GM18909 (cell line): ENCODE measurements around the gene SLC13A4.
"Not testable (repeated sequence)": the region's sequence is repeated elsewhere in the genome, so short reads cannot be mapped to it uniquely, and the experiment has no call there.

Experiments
- ATAC-seq: cut with Tn5 transposase; IDR thresholded peaks from one replicate; pipeline ENCODE4 v1.9.1; 2021; ENCODE audit warnings: mild to moderate bottlenecking; ENCODE audit not compliant: unreplicated experiment, poor library complexity

The SLC13A4 gene

GRCh38 chr7:135755351-135755753 is 27.4 kb upstream of the SLC13A4 start:
- ATAC-seq: no peak

DNA sequence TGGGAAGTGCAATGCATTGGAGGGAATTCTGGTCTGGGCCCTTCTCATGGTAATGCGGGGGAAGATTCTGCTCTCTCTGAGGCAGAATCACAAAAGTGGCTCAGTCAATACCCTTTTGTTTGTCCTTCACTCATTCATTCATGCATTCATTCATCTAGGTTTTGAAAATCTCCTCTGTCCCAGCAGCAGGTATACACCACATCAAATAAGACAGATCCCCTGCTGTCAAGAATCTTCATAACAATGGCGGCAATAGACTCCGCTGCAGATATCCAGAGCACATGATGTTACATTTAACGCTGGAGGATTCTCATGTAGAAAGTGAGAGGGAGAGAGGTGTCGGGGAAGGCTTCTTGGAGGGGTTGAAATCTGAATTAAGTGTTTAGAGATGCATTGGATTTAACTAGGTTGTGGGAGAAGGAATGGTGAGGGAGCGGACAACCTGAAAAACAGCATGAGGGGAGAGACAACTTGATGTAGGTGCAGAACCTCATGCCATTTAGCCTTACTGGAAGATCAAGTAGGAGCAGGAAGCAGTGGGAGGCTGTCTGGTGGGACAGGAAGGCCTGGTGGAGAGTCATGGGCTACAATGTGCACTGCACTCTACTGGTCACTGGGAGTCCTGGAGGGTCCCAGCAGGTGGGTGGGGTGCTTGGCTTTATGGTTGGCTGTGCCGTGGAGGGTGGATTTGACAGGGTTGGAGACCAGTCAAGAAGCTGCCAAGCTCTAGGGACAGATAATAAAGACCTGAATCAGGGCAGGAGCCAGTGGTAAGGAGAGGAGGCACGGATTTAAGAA is 25.8 kb upstream of the SLC13A4 start:
- no peak for ATAC-seq

- ATAC-seq: no peak
These were observed 20.8 kb upstream of the SLC13A4 start, which contains the start of gene FAM180A for GRCh38 chr7:135748770-135749169. TSS of gene FAM180A (minus strand) at chr7:135748813. CDS start at chr7:135748580, 233 bp downstream.

DNA sequence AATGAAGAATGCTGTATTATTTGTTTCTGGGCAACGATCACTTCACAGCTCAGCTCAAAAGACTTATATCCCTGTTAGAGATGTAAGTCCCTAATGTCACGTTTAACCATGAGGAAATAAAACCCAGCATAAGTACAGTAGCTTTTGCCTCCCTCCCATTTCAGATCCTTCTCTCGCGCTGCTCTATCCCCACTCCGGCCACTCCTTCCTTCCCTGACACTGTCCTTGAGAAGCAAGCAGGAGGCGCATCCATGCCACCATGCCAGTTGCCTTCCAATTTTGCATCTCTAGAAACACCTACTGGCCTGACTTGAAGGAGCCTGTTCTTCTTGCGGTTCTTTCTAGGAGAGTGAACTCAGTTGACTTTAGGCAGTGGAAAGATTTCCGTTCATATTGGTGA is 19.4 kb upstream of the SLC13A4 start:
- ATAC-seq: no peak

DNA sequence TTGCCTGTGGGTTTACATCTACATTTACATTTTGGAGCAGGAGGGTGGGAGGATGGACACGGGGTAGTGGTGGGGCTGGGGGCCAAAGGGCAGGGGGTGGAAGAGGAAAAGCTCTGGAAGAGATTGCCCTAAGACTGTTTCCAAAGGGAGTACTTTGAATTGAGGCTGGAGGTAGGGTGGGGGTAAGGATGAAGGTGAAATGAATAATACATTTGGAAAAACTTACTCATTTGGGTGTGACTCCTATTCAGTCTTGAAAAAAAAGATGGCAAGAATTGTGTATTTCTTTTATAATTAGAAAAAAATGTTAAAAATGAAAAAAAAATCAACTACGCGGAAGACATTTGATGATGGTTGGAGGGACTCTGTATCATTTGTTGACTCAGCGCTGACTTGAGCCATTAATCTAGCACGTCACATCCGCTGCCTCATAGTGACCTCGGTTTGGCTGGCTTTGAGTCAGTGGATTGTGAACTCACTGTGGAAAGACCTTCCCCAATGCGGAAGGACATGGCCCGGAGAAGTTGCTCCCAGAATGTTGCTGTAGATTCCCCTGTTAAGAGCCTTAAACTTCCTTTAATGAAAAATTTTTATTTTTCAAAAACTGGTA is 17.8 kb upstream of the SLC13A4 start:
- ATAC-seq: no peak

DNA sequence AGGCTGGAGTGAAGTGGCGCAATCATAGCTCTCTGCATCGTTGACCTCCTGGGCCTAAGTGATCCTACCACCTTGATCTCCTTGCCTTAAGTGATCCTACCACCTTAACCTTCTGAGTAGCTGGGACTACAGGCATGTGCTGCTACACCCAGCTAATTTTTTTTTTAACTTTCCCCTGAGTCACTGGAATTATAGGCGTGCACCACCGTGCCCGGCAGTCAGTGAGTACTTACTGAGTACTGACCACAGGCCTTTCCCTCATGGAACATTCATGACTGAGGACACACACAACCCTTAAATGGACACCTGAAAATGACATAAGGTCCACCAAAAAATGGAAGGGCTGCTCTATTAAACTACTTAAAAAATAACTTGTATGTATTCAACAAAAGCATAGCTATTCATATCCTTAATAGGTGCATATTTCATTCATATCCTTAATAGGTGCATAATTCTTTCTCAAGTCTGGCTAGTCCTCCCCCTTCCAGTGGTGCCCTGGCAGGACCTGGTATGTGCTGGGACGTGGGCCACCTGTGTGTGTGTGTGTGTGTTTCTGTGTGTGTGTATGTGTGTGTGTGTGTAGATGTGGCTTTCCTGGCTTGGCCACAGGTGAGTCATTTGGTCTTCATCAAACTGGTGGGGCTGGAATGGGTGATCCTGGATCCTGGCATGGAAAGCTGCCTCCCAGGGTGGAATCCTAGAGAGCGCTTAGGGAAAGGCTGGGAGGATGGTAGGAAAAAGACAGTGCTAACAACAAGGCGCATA is 17.1 kb upstream of the SLC13A4 start:
- no peak for ATAC-seq

DNA sequence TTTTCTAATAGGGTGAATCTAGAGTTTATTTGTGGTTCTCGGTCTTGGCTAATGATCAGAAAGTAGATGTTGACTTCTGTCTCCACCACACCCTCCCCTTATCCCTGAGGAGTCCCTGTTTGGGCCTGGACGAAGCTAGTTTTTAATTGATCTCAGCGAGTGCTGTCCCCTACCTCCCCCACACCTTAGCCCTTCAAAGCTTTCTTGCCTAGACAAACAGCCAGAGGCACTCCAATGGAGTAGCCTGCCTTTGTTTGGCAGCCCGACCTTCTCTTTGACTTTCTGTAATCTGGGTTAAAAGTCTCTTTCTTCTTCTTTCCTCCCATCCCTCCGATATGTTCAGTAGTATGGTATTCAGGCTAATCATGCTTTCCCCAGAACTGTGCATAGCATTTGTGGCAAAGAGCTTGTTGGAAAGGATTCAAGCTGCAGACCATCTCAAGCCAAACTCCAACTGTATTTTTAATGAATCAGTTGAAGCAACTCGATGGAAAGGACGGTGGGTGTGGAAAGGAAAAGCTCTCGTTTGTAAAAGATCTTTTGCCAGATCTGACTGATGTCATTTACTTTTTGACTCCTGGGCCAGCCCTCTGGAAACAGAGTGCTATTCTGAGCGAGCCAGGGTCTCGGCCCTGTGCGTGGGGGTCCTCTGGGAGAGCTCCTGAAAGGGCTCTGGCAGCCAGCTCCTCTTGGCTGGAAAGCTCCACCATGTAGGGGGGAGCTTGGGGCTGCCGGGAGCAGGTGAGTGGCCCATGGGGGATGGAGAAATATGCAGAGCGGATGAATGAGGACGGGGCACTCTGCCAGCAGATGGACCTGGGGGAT is 16.1 kb upstream of the SLC13A4 start:
- ATAC-seq: no peak

GRCh38 chr7:135742371-135742770 is 14.4 kb upstream of the SLC13A4 start:
- no peak for ATAC-seq

- ATAC-seq: no peak
These were observed 13.9 kb upstream of the SLC13A4 start for GRCh38 chr7:135741905-135742304.

GRCh38 chr7:135740889-135741288 is 12.9 kb upstream of the SLC13A4 start:
- no peak for ATAC-seq

GRCh38 chr7:135737306-135737647 is 9.3 kb upstream of the SLC13A4 start:
- ATAC-seq: not testable (repeated sequence)

DNA sequence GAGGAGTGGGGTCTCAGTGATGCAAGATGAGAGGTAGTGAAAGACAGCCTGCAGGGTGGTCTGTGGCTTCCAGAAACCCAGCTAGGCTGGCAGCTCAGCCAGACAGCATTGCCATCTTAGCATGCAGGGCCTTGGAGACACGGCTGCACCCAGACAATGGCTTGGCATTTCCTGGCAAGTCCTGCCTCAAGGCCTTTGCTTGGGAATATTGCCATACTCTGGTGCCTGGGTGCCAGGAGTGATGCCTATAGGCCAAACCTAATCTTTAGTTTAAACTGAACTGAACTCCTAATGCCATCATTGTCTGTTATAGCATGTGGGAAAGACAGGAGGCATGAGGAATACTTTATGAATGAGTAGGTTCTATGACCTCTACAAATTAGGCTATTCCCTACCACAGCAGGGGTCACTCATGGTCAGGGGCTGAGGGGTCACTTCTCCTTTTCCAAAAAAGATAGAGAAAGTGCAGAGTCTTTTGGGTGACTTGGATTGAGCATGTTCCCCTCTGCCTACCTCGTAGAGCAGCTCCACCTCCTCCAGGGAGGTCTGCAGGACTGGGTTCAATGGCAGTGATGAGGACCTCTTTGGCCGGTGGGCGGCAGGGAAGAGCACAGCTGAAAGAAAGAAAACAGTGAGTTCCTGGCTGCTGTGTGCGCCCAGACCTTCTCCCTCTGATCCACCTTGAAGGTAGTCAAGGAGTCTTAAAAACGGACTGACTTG is 8.8 kb upstream of the SLC13A4 start:
- ATAC-seq: no peak

DNA sequence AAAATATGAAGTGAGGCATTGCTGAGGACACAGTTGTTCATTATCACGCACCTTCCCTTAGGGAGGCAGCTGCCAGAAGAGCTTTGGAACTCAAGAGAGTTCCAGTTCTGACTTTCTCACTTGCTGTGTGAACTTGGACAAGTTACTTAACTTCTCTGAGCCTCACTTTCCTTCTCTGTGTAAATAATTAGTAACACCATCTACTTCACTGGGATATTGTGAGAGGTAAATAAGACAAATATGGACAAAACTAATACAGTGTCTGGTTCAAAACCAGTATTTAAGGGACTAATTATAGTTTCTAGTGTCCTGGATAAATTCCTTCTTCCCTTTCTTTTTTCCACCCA is 6.3 kb upstream of the SLC13A4 start:
- ATAC-seq: no peak

GRCh38 chr7:135733603-135734342 is 5.8 kb upstream of the SLC13A4 start:
- no peak for ATAC-seq

- ATAC-seq: no peak
These were observed 3.1 kb upstream of the SLC13A4 start for GRCh38 chr7:135731131-135731530.

DNA sequence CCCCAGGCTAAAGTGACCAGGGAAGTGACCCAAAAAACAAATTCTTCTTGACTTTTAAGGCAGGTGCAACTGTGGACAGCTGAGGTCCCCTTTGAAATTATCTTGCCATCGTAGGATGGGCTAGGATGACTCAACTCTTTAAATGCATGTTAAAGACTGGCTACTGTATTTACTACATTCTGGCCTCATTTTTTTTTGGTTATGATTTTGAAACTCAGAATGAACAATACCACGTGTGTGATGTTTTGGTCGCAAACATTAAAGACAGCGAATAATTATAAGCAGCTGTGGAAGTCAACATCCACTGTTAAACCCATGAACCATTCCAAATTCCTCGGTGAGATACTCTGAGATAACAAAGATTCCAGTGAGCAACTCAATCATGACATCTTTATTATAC is 1.2 kb upstream of the SLC13A4 start:
- ATAC-seq: no peak

GRCh38 chr7:135726911-135727673 is 894 bp downstream of the SLC13A4 start:
- ATAC-seq: no peak

GRCh38 chr7:135726276-135726788 is 1.7 kb downstream of the SLC13A4 start:
- no peak for ATAC-seq
